ENCODE measurements around the gene HSH2D.

GRCh38 chr19:16188521-16188920 lies 45.0 kb downstream of the HSH2D start:
- TF ChIP-seq CTCF (IDR thresholded peaks at IDR 0.05; ENCODE audit: insufficient read depth, low read depth, low read length) (no peak), EZH2 (IDR thresholded peaks at IDR 0.05; ENCODE audit: insufficient read depth, low read length) (no peak)

Measured in astrocyte (in vitro differentiated cells and primary cell).